CD8-positive, alpha-beta memory T cell (primary cell): Measurements from ENCODE around the gene RPL31. TPM values are rescaled to one million over a fixed set of nuclear protein-coding genes. Genes with fewer than 3 reads are reported as not detected.

Experiments
- CTCF ChIA-PET: fragments of 350-600 bp; sonication (Branson Sonifier 250); formaldehyde crosslinking; loops from one replicate; lab custom pipeline; 2021; ENCODE audit warnings: antibody characterized with exemption; lab: Charles Lee
- POLR2A ChIA-PET: fragments of 350-600 bp; sonication (Branson Sonifier 250); formaldehyde crosslinking; loops from one replicate; lab custom pipeline; 2021; ENCODE audit warnings: antibody characterized with exemption; lab: Charles Lee
- DNase-seq, 5 donors: peaks; one replicate each; pipeline versions ENCODE4 v3.0.0 to v3.0.0-alpha.2; 2020 to 2022; ENCODE audit warnings: mixed read lengths in 1 of 5
- H3K27ac ChIP-seq: one replicate; pipeline ENCODE4 v1.7.0; 2013; ENCODE audit warnings: low read depth, mild to moderate bottlenecking, low read length, moderate library complexity
- H3K27me3 ChIP-seq: 2 replicates; pipeline ENCODE4 v1.7.0; 2013; ENCODE audit warnings: low read length, mild to moderate bottlenecking; ENCODE audit not compliant: insufficient read depth, poor library complexity, severe bottlenecking
- H3K36me3 ChIP-seq: 2 replicates; pipeline ENCODE4 v1.7.0; 2013; ENCODE audit warnings: mild to moderate bottlenecking, low read length, moderate library complexity; ENCODE audit not compliant: insufficient read depth
- H3K4me1 ChIP-seq: 2 replicates; pipeline ENCODE4 v1.7.0; 2013; ENCODE audit warnings: mild to moderate bottlenecking, low read length, moderate library complexity; ENCODE audit not compliant: insufficient read depth
- H3K4me3 ChIP-seq: 2 replicates; pipeline ENCODE4 v1.7.0; 2013; ENCODE audit warnings: mild to moderate bottlenecking, low read length
- H3K9me3 ChIP-seq: 2 replicates; pipeline ENCODE4 v1.7.0; 2013; ENCODE audit warnings: mild to moderate bottlenecking, low read length
- H3K27ac Mint-ChIP-seq, 8 donors: one replicate each; pipeline ENCODE4 v1.8.0; 2020 to 2021; ENCODE audit warnings: mixed read lengths in 8 of 8, mild to moderate bottlenecking in 6 of 8, inconsistent platforms in 3 of 8, moderate library complexity in 3 of 8
- H3K27me3 Mint-ChIP-seq, 2 donors: one replicate each; pipeline ENCODE4 v1.8.0; 2020 to 2021; ENCODE audit warnings: mixed read lengths in 2 of 2, mild to moderate bottlenecking in 1 of 2, moderate library complexity in 1 of 2
- H3K36me3 Mint-ChIP-seq, 3 donors: one replicate each; pipeline ENCODE4 v1.8.0; 2020 to 2021; ENCODE audit warnings: mixed read lengths in 3 of 3, inconsistent platforms in 1 of 3, mild to moderate bottlenecking in 1 of 3
- H3K4me1 Mint-ChIP-seq, 3 donors: one replicate each; pipeline ENCODE4 v1.8.0; 2020 to 2021; ENCODE audit warnings: mixed read lengths in 3 of 3, inconsistent platforms in 1 of 3, mild to moderate bottlenecking in 1 of 3
- H3K4me3 Mint-ChIP-seq, 7 donors: one replicate each; pipeline ENCODE4 v1.8.0; 2020 to 2021; ENCODE audit warnings: mixed read lengths in 7 of 7, mild to moderate bottlenecking in 6 of 7, moderate library complexity in 4 of 7, inconsistent platforms in 2 of 7
- H3K9me3 Mint-ChIP-seq, 5 donors: one replicate each; pipeline ENCODE4 v1.8.0; 2020 to 2022; ENCODE audit warnings: mixed read lengths in 5 of 5, mild to moderate bottlenecking in 3 of 5, moderate library complexity in 2 of 5, inconsistent platforms in 1 of 5
- polyA plus RNA-seq: library from polyadenylated mRNA; unstranded; fragments of 300-500 nt; fragmentation: Illumina TruSeq; gene quantifications from one replicate; pipeline ENCODE4 v1.2.3, GENCODE V29; 2021
- total RNA-seq, 2 experiments: library from RNA; stranded (reverse); gene quantifications; one replicate each; pipeline ENCODE4 v1.2.3, GENCODE V29; 2021

RPL31 gene
- total and polyA plus RNA-seq, 3 experiments from 2014 or later, result 1,340 to 4,796 (median 1,381) TPM

DNA sequence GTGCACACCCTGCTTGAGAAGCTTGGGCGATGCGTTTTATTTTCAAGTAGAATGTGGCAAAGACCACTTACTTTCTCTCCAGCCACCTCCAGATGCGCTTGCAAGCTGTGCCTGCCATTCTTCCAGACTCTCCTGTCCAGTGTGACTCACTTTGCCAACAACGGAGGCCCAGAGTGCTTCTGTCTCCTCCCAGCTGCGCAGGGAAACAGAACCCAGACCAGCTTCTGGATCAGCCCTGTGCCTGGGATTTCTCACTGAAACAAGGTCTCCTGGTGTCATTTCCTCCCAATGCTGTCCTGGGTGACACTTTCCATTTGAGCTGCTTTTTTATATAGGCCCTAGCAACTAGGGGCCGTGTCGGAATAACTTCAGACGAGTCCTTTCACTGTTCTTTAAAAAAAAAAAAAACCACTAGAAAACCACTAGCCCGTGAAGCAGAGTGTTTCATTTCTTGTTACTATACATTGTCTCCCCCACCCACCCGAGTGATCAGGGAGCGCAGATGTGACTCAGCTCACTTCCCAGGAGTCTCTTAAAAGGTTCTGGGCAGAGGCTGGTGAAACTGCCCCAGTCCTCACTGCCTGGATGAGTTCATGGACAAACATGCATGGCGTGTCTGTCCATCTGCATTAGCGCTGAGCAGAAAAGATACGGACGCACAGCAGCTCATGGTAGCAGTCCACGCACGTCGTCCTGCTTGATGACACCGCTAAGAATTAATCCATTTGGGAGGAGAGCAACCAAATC lies 25.3 kb upstream of the RPL31 start:
- peaks cover 4 to 11% of the 10 kb centered on the region in 2 donors for H3K27me3 Mint-ChIP-seq
- no peaks in the 10 kb centered on the region for H3K4me1 Mint-ChIP-seq
- Histone ChIP-seq H3K9me3 (no peaks in the 10 kb centered on the region), H3K27me3 (no peaks in the 10 kb centered on the region), H3K4me1 (no peaks in the 10 kb centered on the region), H3K4me3 (no peak overlapping the region), H3K27ac (no peak overlapping the region), H3K36me3 (no peaks in the 10 kb centered on the region)
- no peak overlapping the region for H3K4me3 Mint-ChIP-seq
- CTCF ChIA-PET, result interaction anchor here (1.1 to 1.5 kb wide), 2 partner anchors 8 to 11 kb away, joined by 3 read pairs; no protein-coding TSS in a partner anchor
- no peak overlapping the region for H3K27ac Mint-ChIP-seq
- peaks cover 0 to 2% (median 0%) of the 10 kb centered on the region in 3 donors for H3K36me3 Mint-ChIP-seq
- DNase-seq, result no peak
- POLR2A ChIA-PET, result no interaction called here
- no peaks in the 10 kb centered on the region for H3K9me3 Mint-ChIP-seq

DNA sequence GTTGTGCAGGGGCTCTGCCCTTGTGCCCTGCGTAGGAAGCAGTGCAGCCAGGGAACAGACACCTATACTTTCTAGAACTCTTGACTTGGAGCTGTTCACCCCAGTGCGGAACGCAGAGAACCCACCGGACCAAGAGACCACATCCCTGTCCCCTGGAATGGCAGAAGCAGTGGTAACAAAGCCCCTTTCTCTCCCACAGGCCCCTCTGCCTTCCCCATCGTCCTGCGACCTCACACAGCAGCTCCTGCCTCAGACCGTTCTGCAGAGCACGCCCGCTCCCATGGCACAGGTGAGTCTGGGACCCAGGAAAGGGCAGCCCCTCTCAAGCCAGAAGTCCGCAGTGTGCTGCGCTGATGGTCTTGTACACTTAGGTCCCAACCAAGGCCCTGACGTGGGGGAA lies 24.6 kb upstream of the RPL31 start:
- peaks cover 0 to 2% (median 0%) of the 10 kb centered on the region in 3 donors for H3K36me3 Mint-ChIP-seq
- H3K27ac Mint-ChIP-seq, result no peak overlapping the region
- peaks cover 4 to 11% of the 10 kb centered on the region in 2 donors for H3K27me3 Mint-ChIP-seq
- no peaks in the 10 kb centered on the region for H3K27me3 ChIP-seq
- H3K4me1 Mint-ChIP-seq, result no peaks in the 10 kb centered on the region
- ChIA-PET CTCF (interaction anchor here (0.9 to 1.5 kb wide), 2 partner anchors 10 to 367 kb away, joined by 3 read pairs; no protein-coding TSS in a partner anchor), POLR2A (no interaction called here)
- H3K9me3 ChIP-seq, result no peaks in the 10 kb centered on the region
- DNase-seq, result no peak
- no peaks in the 10 kb centered on the region for H3K9me3 Mint-ChIP-seq
- H3K4me3 ChIP-seq, result no peak overlapping the region
- H3K4me1 ChIP-seq, result no peaks in the 10 kb centered on the region
- H3K36me3 ChIP-seq, result no peaks in the 10 kb centered on the region
- no peak overlapping the region for H3K4me3 Mint-ChIP-seq
- H3K27ac ChIP-seq, result no peak overlapping the region

DNA sequence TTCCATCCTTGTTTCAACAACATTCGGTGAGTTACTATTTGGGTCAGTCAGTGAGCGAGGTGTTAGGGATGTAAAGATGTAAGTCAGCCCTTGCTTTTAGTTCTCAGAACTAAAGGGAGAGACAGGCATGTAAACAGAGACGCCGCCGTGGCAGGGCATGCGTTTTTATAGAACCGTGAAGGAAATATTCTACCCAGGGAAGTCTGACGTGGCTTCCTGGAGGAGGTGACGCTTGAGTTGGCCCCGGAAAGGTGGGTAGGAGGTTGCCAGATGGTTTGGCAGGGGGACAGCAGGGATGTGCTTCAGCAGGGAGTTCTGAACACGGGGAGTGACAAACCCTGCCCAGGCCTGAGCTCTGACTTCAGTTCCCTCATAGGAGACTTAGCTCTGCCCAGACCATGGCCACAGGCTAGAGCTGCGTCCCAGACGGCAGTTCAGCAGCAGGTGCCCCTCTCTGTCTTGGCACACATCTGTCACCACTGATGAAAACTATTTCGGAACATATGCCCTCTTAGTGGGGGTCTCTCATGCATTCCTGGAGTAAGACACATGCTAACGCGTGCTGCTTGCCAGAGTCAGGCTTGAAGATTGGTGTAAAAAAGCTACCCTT lies 23.4 kb upstream of the RPL31 start:
- peaks cover 0 to 2% (median 0%) of the 10 kb centered on the region in 3 donors for H3K36me3 Mint-ChIP-seq
- no peak for DNase-seq
- H3K4me3 Mint-ChIP-seq, result no peak overlapping the region
- Histone ChIP-seq H3K27me3 (no peaks in the 10 kb centered on the region), H3K4me1 (no peaks in the 10 kb centered on the region), H3K4me3 (no peak overlapping the region), H3K27ac (no peak overlapping the region), H3K9me3 (no peaks in the 10 kb centered on the region), H3K36me3 (no peaks in the 10 kb centered on the region)
- no peaks in the 10 kb centered on the region for H3K4me1 Mint-ChIP-seq
- H3K27me3 Mint-ChIP-seq, result peaks cover 4 to 6% of the 10 kb centered on the region in 2 donors
- H3K27ac Mint-ChIP-seq, result peak overlapping the region in 1 of 8 donors; percentile 9
- CTCF ChIA-PET, result interaction anchor here (0.9 kb wide), 1 partner anchor 368 kb away, joined by 3 read pairs; no protein-coding TSS in a partner anchor
- POLR2A ChIA-PET, result no interaction called here
- no peaks in the 10 kb centered on the region for H3K9me3 Mint-ChIP-seq

DNA sequence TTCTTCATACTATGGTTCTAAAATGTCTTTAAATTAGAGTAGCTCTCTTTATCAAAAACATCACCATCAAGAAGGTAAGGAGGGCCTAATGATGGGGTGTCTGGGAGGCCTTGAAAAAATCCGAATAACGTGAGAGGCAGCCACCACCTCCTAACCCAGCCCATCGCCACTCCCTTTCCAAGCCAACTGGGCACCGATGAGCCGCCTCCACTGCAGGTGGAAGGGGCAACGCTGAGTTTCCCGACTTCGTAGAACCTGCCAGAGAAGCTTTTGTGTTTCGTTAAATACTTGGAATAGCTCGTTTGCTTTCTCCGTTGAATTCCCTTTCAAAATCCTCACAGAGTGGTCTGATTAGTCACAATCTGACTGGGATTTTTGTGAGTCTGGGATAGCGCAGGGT lies 22.0 kb upstream of the RPL31 start:
- Mint-ChIP-seq H3K4me1 (peaks cover 0 to 3% (median 2%) of the 10 kb centered on the region in 3 donors), H3K27ac (no peak overlapping the region), H3K9me3 (no peaks in the 10 kb centered on the region), H3K27me3 (peaks cover 3% of the 10 kb centered on the region in 2 donors), H3K36me3 (peaks cover 0 to 2% (median 0%) of the 10 kb centered on the region in 3 donors), H3K4me3 (no peak overlapping the region)
- ChIA-PET POLR2A (no interaction called here), CTCF (interaction anchor here (1.0 to 1.4 kb wide), 2 partner anchors 370 to 374 kb away, joined by 4 to 5 read pairs; no protein-coding TSS in a partner anchor)
- H3K4me1 ChIP-seq, result no peaks in the 10 kb centered on the region
- H3K4me3 ChIP-seq, result no peak overlapping the region
- no peaks in the 10 kb centered on the region for H3K9me3 ChIP-seq
- H3K27ac ChIP-seq, result no peak overlapping the region
- no peaks in the 10 kb centered on the region for H3K27me3 ChIP-seq
- DNase-seq, result no peak
- no peaks in the 10 kb centered on the region for H3K36me3 ChIP-seq

DNA sequence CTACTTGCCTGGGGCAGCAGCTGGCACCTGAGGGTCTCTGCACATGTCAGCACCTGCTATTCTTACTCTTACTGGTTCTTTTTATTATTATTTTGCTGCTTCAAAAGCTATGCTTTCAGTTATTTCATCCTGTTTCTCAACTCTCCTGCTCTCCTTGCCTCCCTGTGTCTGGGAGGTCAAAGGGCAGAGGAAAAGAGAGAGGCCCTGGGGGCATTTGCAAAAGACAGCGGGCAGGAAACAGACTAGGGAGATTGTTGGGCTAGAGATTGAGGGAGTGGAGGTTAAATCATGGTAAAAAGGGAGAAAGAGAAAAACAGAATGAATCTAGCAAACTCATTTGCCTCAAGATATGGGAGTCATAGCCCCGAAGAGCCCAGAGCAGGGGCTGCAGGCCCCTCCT lies 21.1 kb upstream of the RPL31 start:
- H3K4me3 ChIP-seq, result no peak overlapping the region
- no peaks in the 10 kb centered on the region for H3K9me3 ChIP-seq
- Mint-ChIP-seq H3K9me3 (no peaks in the 10 kb centered on the region), H3K4me1 (peaks cover 0 to 3% (median 2%) of the 10 kb centered on the region in 3 donors), H3K4me3 (no peak overlapping the region), H3K27me3 (peaks cover 0 to 3% of the 10 kb centered on the region in 2 donors), H3K36me3 (peaks cover 0 to 2% (median 0%) of the 10 kb centered on the region in 3 donors), H3K27ac (peak overlapping the region in 1 of 8 donors; percentile 48)
- H3K36me3 ChIP-seq, result no peaks in the 10 kb centered on the region
- no peak for DNase-seq
- no peaks in the 10 kb centered on the region for H3K4me1 ChIP-seq
- ChIA-PET CTCF (interaction anchor here (1.4 kb wide), 1 partner anchor 371 kb away, joined by 5 read pairs; no protein-coding TSS in a partner anchor), POLR2A (no interaction called here)
- H3K27me3 ChIP-seq, result no peaks in the 10 kb centered on the region
- no peak overlapping the region for H3K27ac ChIP-seq

DNA sequence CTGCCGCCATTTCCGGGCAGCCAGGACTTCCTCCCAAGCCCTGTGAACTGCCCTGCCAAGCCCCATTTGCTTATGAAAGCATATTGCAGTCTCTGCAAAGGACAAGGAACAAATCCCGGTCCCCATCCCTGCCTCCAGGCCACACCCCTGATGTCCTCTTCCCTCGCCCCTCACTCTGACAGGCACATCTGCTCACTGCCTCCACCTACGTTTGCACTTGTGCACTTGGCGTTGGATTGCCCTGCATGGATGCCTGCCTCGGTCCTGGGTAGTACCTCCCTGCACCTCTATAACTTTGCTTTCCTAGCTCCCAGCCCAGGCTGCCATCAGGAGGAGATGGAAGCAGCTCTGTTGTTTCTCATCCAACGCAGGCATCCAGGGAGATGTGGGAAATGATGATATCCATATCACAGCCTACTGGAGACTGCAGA lies 19.6 kb upstream of the RPL31 start:
- H3K27me3 Mint-ChIP-seq, result no peaks in the 10 kb centered on the region
- Histone ChIP-seq H3K4me3 (no peak overlapping the region), H3K9me3 (no peaks in the 10 kb centered on the region), H3K27ac (no peak overlapping the region), H3K4me1 (no peaks in the 10 kb centered on the region), H3K36me3 (no peaks in the 10 kb centered on the region), H3K27me3 (no peaks in the 10 kb centered on the region)
- H3K4me1 Mint-ChIP-seq, result peaks cover 0 to 3% (median 2%) of the 10 kb centered on the region in 3 donors
- peaks cover 0 to 2% (median 0%) of the 10 kb centered on the region in 3 donors for H3K36me3 Mint-ChIP-seq
- no peaks in the 10 kb centered on the region for H3K9me3 Mint-ChIP-seq
- POLR2A ChIA-PET, result no interaction called here
- DNase-seq, result no peak
- no peak overlapping the region for H3K27ac Mint-ChIP-seq
- CTCF ChIA-PET, result interaction anchor here (0.9 to 2.1 kb wide), 5 partner anchors 16 to 388 kb away, joined by 3 to 13 read pairs (median 3); no protein-coding TSS in a partner anchor
- no peak overlapping the region for H3K4me3 Mint-ChIP-seq

DNA sequence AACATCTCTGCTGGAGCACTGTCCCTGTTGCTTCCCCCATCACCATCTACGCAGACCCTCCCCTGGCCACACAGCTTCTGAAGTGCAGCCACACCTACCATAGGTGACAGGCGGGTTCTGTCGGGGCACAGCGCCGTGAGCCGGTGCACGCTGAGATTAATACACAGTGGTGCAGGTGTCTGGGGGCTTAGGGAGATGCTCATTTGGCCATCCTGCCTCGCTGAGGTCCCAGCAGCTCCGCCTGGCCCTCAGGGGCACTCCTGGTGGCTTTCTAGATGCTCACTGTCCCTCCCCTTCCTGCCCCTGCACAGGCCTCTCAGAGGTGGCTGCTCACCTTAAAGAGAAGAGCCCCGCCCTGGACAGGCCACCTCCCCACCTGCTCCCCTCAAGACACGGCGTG lies 18.9 kb upstream of the RPL31 start:
- DNase-seq, result no peak
- no peak overlapping the region for H3K4me3 Mint-ChIP-seq
- ChIA-PET CTCF (interaction anchor here (1.0 to 2.1 kb wide), 4 partner anchors 16 to 375 kb away, joined by 3 to 13 read pairs (median 6); no protein-coding TSS in a partner anchor), POLR2A (no interaction called here)
- no peak overlapping the region for H3K27ac ChIP-seq
- no peaks in the 10 kb centered on the region for H3K9me3 Mint-ChIP-seq
- no peak overlapping the region for H3K4me3 ChIP-seq
- no peak overlapping the region for H3K27ac Mint-ChIP-seq
- H3K4me1 ChIP-seq, result no peaks in the 10 kb centered on the region
- no peaks in the 10 kb centered on the region for H3K27me3 Mint-ChIP-seq
- peaks cover 0 to 3% (median 2%) of the 10 kb centered on the region in 3 donors for H3K4me1 Mint-ChIP-seq
- H3K36me3 ChIP-seq, result no peaks in the 10 kb centered on the region
- peaks cover 0 to 2% (median 0%) of the 10 kb centered on the region in 3 donors for H3K36me3 Mint-ChIP-seq
- no peaks in the 10 kb centered on the region for H3K9me3 ChIP-seq
- H3K27me3 ChIP-seq, result no peaks in the 10 kb centered on the region
